DOHH2 (cell line): ENCODE measurements around the gene GSAP.
"Not testable (repeated sequence)": the region's sequence is repeated elsewhere in the genome, so short reads cannot be mapped to it uniquely, and the experiment has no call there.

Experiments used
- H3F3A ChIP-seq: fragments of 200-600 bp; sonication (generic), shearing (Covaris generic); 2 replicates; pipeline ENCODE4 v1.6.0; 2016; ENCODE audit warnings: antibody characterized with exemption, mild to moderate bottlenecking; ENCODE audit not compliant: control insufficient read depth, insufficient read depth
- H3K27ac ChIP-seq: fragments of 200-600 bp; sonication (generic); 2 replicates; pipeline ENCODE4 v1.5.1; 2014; ENCODE audit warnings: low read depth, mild to moderate bottlenecking, low read length, moderate library complexity
- H3K27me3 ChIP-seq: fragments of 200-600 bp; sonication (generic); 2 replicates; pipeline ENCODE4 v1.6.1; 2014; ENCODE audit warnings: mild to moderate bottlenecking, low read length, mixed read lengths; ENCODE audit not compliant: control insufficient read depth
- H3K36me3 ChIP-seq: fragments of 200-600 bp; sonication (generic); 2 replicates; pipeline ENCODE4 v1.6.1; 2014; ENCODE audit warnings: mild to moderate bottlenecking, low read length, moderate library complexity, mixed read lengths; ENCODE audit not compliant: control insufficient read depth
- H3K4me1 ChIP-seq: fragments of 200-600 bp; sonication (generic); 2 replicates; pipeline ENCODE4 v1.6.1; 2014; ENCODE audit warnings: mild to moderate bottlenecking, low read length, mixed read lengths; ENCODE audit not compliant: control insufficient read depth
- H3K4me2 ChIP-seq: fragments of 200-600 bp; sonication (generic); 2 replicates; pipeline ENCODE4 v1.6.0; 2014; ENCODE audit warnings: mild to moderate bottlenecking, low read length, moderate library complexity
- H3K4me3 ChIP-seq: fragments of 200-600 bp; sonication (generic); 2 replicates; pipeline ENCODE4 v1.5.1; 2014; ENCODE audit warnings: mild to moderate bottlenecking, low read length, mixed read lengths
- H3K79me2 ChIP-seq: fragments of 200-600 bp; sonication (generic); 2 replicates; pipeline ENCODE4 v1.6.1; 2014; ENCODE audit warnings: mild to moderate bottlenecking, low read length, mixed read lengths; ENCODE audit not compliant: control insufficient read depth
- H3K9me2 ChIP-seq: fragments of 200-600 bp; sonication (generic); replicated peaks from 2 replicates; pipeline ENCODE4 v1.6.1; 2014; ENCODE audit warnings: mild to moderate bottlenecking, low read length, mixed read lengths; ENCODE audit not compliant: control insufficient read depth
- H3K9me3 ChIP-seq: fragments of 200-600 bp; sonication (generic); 2 replicates; pipeline ENCODE4 v1.6.1; 2014; ENCODE audit warnings: antibody characterized with exemption, low read length, mixed read lengths; ENCODE audit not compliant: control insufficient read depth, insufficient read depth
- H4K20me1 ChIP-seq: fragments of 200-600 bp; sonication (generic); 2 replicates; pipeline ENCODE4 v1.6.0; 2014; ENCODE audit warnings: low read depth, mild to moderate bottlenecking, antibody characterized with exemption, low read length, moderate library complexity; ENCODE audit not compliant: control insufficient read depth, insufficient read depth
- CTCF ChIP-seq: fragments of 200-600 bp; sonication (generic); IDR thresholded peaks from one replicate; pipeline ENCODE4 v1.5.1; 2014; ENCODE audit warnings: antibody characterized with exemption, mild to moderate bottlenecking, low read depth, low read length; ENCODE audit not compliant: poor library complexity, severe bottlenecking
- EZH2phosphoT487 ChIP-seq: fragments of 200-600 bp; sonication (generic); IDR thresholded peaks from 2 replicates; pipeline ENCODE4 v1.6.1; 2017; ENCODE audit warnings: borderline replicate concordance, mild to moderate bottlenecking, antibody characterized with exemption, low read length, moderate library complexity, mixed read lengths

Gene GSAP

GRCh38 chr7:77455321-77455720 is 39.2 kb upstream of the GSAP start:
- Histone ChIP-seq H4K20me1 (no peaks in the 10 kb centered on the region), H3K27ac (no peak overlapping the region), H3K4me1 (no peaks in the 10 kb centered on the region), H3K27me3 (peaks cover 14% of the 10 kb centered on the region), H3K4me3 (no peak overlapping the region), H3K79me2 (no peaks in the 10 kb centered on the region), H3K36me3 (no peaks in the 10 kb centered on the region), H3K9me2 (0 out of 2 replicates have a peak, but pooled peaks cover 2% of the 10 kb centered on the region), H3F3A (no peaks in the 10 kb centered on the region), H3K9me3 (no peaks in the 10 kb centered on the region), H3K4me2 (no peak overlapping the region)
- TF ChIP-seq CTCF (no peak), EZH2phosphoT487 (no peak)

GRCh38 chr7:77454802-77455201 is 38.7 kb upstream of the GSAP start:
- 0 out of 2 replicates have a peak, but pooled peaks cover 2% of the 10 kb centered on the region for H3K9me2 ChIP-seq
- no peaks in the 10 kb centered on the region for H3K36me3 ChIP-seq
- no peak overlapping the region for H3K27ac ChIP-seq
- peaks cover 14% of the 10 kb centered on the region for H3K27me3 ChIP-seq
- H3K4me2 ChIP-seq, result no peak overlapping the region
- no peaks in the 10 kb centered on the region for H3K4me1 ChIP-seq
- no peaks in the 10 kb centered on the region for H4K20me1 ChIP-seq
- H3K79me2 ChIP-seq, result no peaks in the 10 kb centered on the region
- H3K9me3 ChIP-seq, result no peaks in the 10 kb centered on the region
- no peak for TF ChIP-seq EZH2phosphoT487
- no peak for TF ChIP-seq CTCF
- no peaks in the 10 kb centered on the region for H3F3A ChIP-seq
- H3K4me3 ChIP-seq, result no peak overlapping the region

GRCh38 chr7:77453531-77453930 is 37.4 kb upstream of the GSAP start:
- Histone ChIP-seq H3K4me3 (no peak overlapping the region), H4K20me1 (no peaks in the 10 kb centered on the region), H3K4me2 (no peak overlapping the region), H3K79me2 (no peaks in the 10 kb centered on the region), H3K4me1 (no peaks in the 10 kb centered on the region), H3F3A (no peaks in the 10 kb centered on the region), H3K27ac (no peak overlapping the region), H3K36me3 (no peaks in the 10 kb centered on the region), H3K27me3 (peaks cover 14% of the 10 kb centered on the region), H3K9me3 (no peaks in the 10 kb centered on the region), H3K9me2 (0 out of 2 replicates have a peak, but pooled peaks cover 2% of the 10 kb centered on the region)
- TF ChIP-seq EZH2phosphoT487 (no peak), CTCF (no peak)

GRCh38 chr7:77451950-77452349 is 35.8 kb upstream of the GSAP start:
- not testable (repeated sequence) for H3K27ac ChIP-seq, H3K36me3 ChIP-seq, H3K4me2 ChIP-seq, H4K20me1 ChIP-seq, H3K9me2 ChIP-seq, H3K9me3 ChIP-seq, H3K4me1 ChIP-seq, H3F3A ChIP-seq, H3K79me2 ChIP-seq, H3K4me3 ChIP-seq
- peaks cover 16% of the 10 kb centered on the region for H3K27me3 ChIP-seq
